Lower leg skin (tissue), 4 donors: ENCODE data around the gene POLR3H. TPM values are rescaled to one million over a fixed set of nuclear protein-coding genes. Genes with fewer than 3 reads are reported as not detected.

Source experiments
- DNase-seq, 2 donors: peaks; one replicate each; pipeline ENCODE4 v3.0.0-alpha.2; 2019; ENCODE audit warnings: low spot score in 2 of 2
- H3K4me3 ChIP-seq: fragments of 200-600 bp; sonication (generic); 2 replicates; pipeline ENCODE4 v1.5.1; 2017; ENCODE audit warnings: mild to moderate bottlenecking, low read depth; ENCODE audit not compliant: poor library complexity, severe bottlenecking
- POLR2A ChIP-seq, 2 donors: fragments of 450-650 bp; IDR thresholded peaks; one replicate each; pipeline ENCODE4 v1.6.1; 2016 to 2017; ENCODE audit warnings: antibody characterized with exemption in 2 of 2, mild to moderate bottlenecking in 1 of 2, moderate library complexity in 1 of 2
- WGBS, 2 donors: methylation state at CpG; one replicate each; pipeline ENCODE4 v1.1.5; 2018; 5-methylcytosine and 5-hydroxymethylcytosine counted together
- intact Hi-C: fragments of 100-400 bp; cut with DNase I; formaldehyde crosslinking; loops from one replicate; pipeline ENCODE4 v1.15.0; 2023; ENCODE audit warnings: low total_unique reads
- total RNA-seq, 4 donors: library from RNA; depleted of rRNA; stranded (reverse); fragments of >200 nt; gene quantifications; one replicate each; pipeline ENCODE4 v1.1.0, GENCODE V29; 2016
- TF ChIP-seq, protein P1 (sequence below), 3 donors: fragments of 450-650 bp; IDR thresholded peaks; one replicate each; pipeline ENCODE4 v1.5.1; 2016; ENCODE audit warnings: antibody characterized with exemption in 3 of 3, mild to moderate bottlenecking in 3 of 3, moderate library complexity in 2 of 3

Gene POLR3H
- total RNA-seq, 4 donors from 2014 or later = 8.7 to 19.7 (median 16.4) TPM

- no peak for DNase-seq
- 38 to 42% methylated on average over 7 of the region's 7 CpGs for WGBS, 2 donors
- TF ChIP-seq, protein P1, sequence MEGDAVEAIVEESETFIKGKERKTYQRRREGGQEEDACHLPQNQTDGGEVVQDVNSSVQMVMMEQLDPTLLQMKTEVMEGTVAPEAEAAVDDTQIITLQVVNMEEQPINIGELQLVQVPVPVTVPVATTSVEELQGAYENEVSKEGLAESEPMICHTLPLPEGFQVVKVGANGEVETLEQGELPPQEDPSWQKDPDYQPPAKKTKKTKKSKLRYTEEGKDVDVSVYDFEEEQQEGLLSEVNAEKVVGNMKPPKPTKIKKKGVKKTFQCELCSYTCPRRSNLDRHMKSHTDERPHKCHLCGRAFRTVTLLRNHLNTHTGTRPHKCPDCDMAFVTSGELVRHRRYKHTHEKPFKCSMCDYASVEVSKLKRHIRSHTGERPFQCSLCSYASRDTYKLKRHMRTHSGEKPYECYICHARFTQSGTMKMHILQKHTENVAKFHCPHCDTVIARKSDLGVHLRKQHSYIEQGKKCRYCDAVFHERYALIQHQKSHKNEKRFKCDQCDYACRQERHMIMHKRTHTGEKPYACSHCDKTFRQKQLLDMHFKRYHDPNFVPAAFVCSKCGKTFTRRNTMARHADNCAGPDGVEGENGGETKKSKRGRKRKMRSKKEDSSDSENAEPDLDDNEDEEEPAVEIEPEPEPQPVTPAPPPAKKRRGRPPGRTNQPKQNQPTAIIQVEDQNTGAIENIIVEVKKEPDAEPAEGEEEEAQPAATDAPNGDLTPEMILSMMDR (IDR thresholded peaks at IDR 0.05) = no peak
- TF ChIP-seq POLR2A (IDR thresholded peaks at IDR 0.05) = no peak
- H3K4me3 ChIP-seq = no peak overlapping the region
- intact Hi-C loops = no loop called here
Observed at GRCh38 chr22:41504397-41504796, 39.9 kb downstream of the POLR3H start.

GRCh38 chr22:41501209-41501608 is 43.1 kb downstream of the POLR3H start:
- TF ChIP-seq, protein P1 (IDR thresholded peaks at IDR 0.05) = no peak
- no peak for TF ChIP-seq POLR2A (IDR thresholded peaks at IDR 0.05)
- no peak overlapping the region for H3K4me3 ChIP-seq
- intact Hi-C loops = no loop called here
- no peak for DNase-seq
- 85 to 95% methylated on average over 5 of the region's 5 CpGs for WGBS, 2 donors

GRCh38 chr22:41500303-41500702 is 44.0 kb downstream of the POLR3H start:
- no peak overlapping the region for H3K4me3 ChIP-seq
- TF ChIP-seq POLR2A (IDR thresholded peaks at IDR 0.05) = no peak
- TF ChIP-seq, protein P1 (IDR thresholded peaks at IDR 0.05) = no peak
- no peak for DNase-seq
- intact Hi-C loops = no loop called here
- 62 to 67% methylated on average over 7 of the region's 7 CpGs for WGBS, 2 donors

GRCh38 chr22:41499624-41500280 is 44.5 kb downstream of the POLR3H start:
- no peak overlapping the region for H3K4me3 ChIP-seq
- WGBS, 2 donors = 66 to 70% methylated on average over 10 of the region's 10 CpGs
- intact Hi-C loops = no loop called here
- DNase-seq = no peak
- TF ChIP-seq, protein P1 (IDR thresholded peaks at IDR 0.05) = no peak
- TF ChIP-seq POLR2A (IDR thresholded peaks at IDR 0.05) = no peak

GRCh38 chr22:41498303-41498835 is 45.9 kb downstream of the POLR3H start:
- 10 to 54% methylated on average over 6 of the region's 6 CpGs for WGBS, 2 donors
- DNase-seq = peak in 1 of 2 donors; percentile 34
- no peak for TF ChIP-seq POLR2A (IDR thresholded peaks at IDR 0.05)
- TF ChIP-seq, protein P1 (IDR thresholded peaks at IDR 0.05) = no peak
- intact Hi-C loops = no loop called here
- H3K4me3 ChIP-seq = no peak overlapping the region
